ENCODE data around the gene RNF215. TPM values are rescaled to one million over a fixed set of nuclear protein-coding genes. Genes with fewer than 3 reads are reported as not detected.

RNF215 gene
- total RNA-seq, 1 donor from 2014 or later, result 6.7 TPM

- H3K4me3 ChIP-seq, result no peak overlapping the region
- intact Hi-C loops (cut with DNase I), result no loop called here
- H3K9me3 ChIP-seq, result no peaks in the 10 kb centered on the region
- H3K36me3 ChIP-seq, result no peaks in the 10 kb centered on the region
- H3K4me1 ChIP-seq, result no peaks in the 10 kb centered on the region
- no peak for TF ChIP-seq CTCF (IDR thresholded peaks at IDR 0.05)
- DNase-seq (ENCODE audit: low spot score in 2 of 2), result no peak
- H3K27me3 ChIP-seq, result no peaks in the 10 kb centered on the region
- no peak overlapping the region for H3K27ac ChIP-seq
These were observed 13.6 kb downstream of the RNF215 start for GRCh38 chr22:30373331-30374325.

GRCh38 chr22:30372915-30373314 lies 14.3 kb downstream of the RNF215 start:
- H3K36me3 ChIP-seq, result no peaks in the 10 kb centered on the region
- intact Hi-C loops (cut with DNase I), result no loop called here
- H3K27ac ChIP-seq, result no peak overlapping the region

DNA sequence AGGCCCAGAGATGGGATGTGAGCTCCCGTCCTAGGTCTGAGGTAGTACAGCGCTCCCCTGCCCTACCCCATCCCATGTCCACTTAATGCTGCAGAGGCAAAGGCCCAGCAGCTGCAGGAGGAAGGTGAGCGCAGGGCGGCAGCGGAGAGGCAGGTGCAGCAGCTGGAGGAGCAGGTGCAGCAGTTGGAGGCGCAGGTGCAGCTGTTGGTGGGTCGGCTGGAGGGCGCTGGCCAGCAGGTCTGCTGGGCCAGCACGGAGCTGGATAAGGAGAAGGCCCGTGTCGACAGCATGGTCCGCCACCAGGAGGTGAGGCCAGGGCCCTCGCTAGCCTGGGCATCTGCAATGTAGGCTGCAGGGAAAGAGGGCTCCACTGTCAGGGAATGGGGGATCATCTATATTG lies 15.2 kb downstream of the RNF215 start:
- no peaks in the 10 kb centered on the region for H3K36me3 ChIP-seq
- no peak overlapping the region for H3K4me3 ChIP-seq
- H3K27me3 ChIP-seq, result no peaks in the 10 kb centered on the region
- H3K4me1 ChIP-seq, result no peaks in the 10 kb centered on the region
- no peak overlapping the region for H3K27ac ChIP-seq
- intact Hi-C loops (cut with DNase I), result no loop called here
- no peaks in the 10 kb centered on the region for H3K9me3 ChIP-seq
- no peak for DNase-seq (ENCODE audit: low spot score in 2 of 2)
- TF ChIP-seq CTCF (IDR thresholded peaks at IDR 0.05), result no peak

More at GRCh38 chr22:30372915-30373314, 14.3 kb downstream of the RNF215 start:
- TF ChIP-seq CTCF (IDR thresholded peaks at IDR 0.05), result no peak
- Histone ChIP-seq H3K27me3 (no peaks in the 10 kb centered on the region), H3K4me1 (no peaks in the 10 kb centered on the region), H3K4me3 (no peak overlapping the region), H3K9me3 (no peaks in the 10 kb centered on the region)
- no peak for DNase-seq (ENCODE audit: low spot score in 2 of 2)

DNA sequence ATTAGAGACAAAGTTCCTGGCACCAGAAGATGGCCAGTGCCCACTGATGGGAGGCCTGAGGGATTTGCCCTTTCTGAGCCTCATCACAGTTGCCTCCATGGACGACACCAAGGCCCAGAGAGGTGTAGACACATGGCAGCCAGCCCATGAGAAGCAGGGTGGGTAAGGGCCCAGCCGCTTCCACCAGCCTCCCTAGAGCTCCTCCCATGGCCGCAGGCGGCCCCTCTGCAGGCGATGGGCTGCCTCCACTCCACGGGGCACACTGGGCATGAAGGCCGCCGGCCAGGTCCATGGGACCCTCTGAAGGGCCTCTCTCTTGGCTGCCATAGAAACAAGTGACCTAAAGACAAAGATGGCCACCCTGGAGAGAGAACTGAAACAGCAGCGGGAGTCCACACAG lies 15.9 kb downstream of the RNF215 start:
- no peak for TF ChIP-seq CTCF (IDR thresholded peaks at IDR 0.05)
- Histone ChIP-seq H3K4me3 (no peak overlapping the region), H3K9me3 (no peaks in the 10 kb centered on the region), H3K27me3 (no peaks in the 10 kb centered on the region), H3K36me3 (no peaks in the 10 kb centered on the region), H3K4me1 (no peaks in the 10 kb centered on the region), H3K27ac (no peak overlapping the region)
- intact Hi-C loops (cut with DNase I), result no loop called here
- DNase-seq (ENCODE audit: low spot score in 2 of 2), result no peak

- Histone ChIP-seq H3K4me1 (no peaks in the 10 kb centered on the region), H3K4me3 (no peak overlapping the region), H3K9me3 (no peaks in the 10 kb centered on the region), H3K27me3 (no peaks in the 10 kb centered on the region), H3K36me3 (no peaks in the 10 kb centered on the region), H3K27ac (no peak overlapping the region)
- no peak for DNase-seq (ENCODE audit: low spot score in 2 of 2)
- TF ChIP-seq CTCF (IDR thresholded peaks at IDR 0.05), result no peak
- intact Hi-C loops (cut with DNase I), result no loop called here
These were observed 16.5 kb downstream of the RNF215 start for GRCh38 chr22:30370641-30371230.
